Stimulated activated CD4-positive, alpha-beta T cell treated with anti-CD3 and anti-CD28 coated beads, Interleukin-12 subunit alpha, Interleukin-12 subunit beta, amount 100 ng/mL, for 24 hours (primary cell): ENCODE results near the gene MTUS2.

Experiments
- DNase-seq, 2 experiments: peaks; one replicate each; pipeline ENCODE4 v3.0.0-alpha.2; 2020; ENCODE audit warnings: low read depth in 2 of 2

Gene MTUS2

DNA sequence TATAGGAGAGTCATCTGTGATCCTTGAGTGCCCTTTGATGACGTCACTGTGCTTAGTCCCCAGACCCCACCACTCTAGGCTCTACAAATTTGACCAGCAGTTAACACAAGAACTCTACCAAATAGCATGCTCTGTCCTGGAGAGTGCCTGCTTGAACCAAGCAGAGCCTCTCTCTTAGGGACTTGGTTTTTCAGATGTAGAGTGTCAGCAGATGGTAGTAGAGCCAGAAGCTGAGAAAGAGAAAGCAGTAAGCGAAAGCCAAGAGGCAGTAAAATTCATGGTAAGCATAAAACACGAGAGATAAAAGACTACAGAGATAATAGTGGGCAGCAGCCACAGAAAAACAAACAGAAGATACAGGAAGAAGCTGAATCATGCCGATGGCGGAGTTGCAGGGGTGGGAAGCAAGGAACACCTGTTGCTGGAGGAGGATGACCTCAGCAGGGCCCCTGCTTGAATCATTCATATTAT, 582.1 kb downstream of the MTUS2 start:
- no peak for DNase-seq

DNA sequence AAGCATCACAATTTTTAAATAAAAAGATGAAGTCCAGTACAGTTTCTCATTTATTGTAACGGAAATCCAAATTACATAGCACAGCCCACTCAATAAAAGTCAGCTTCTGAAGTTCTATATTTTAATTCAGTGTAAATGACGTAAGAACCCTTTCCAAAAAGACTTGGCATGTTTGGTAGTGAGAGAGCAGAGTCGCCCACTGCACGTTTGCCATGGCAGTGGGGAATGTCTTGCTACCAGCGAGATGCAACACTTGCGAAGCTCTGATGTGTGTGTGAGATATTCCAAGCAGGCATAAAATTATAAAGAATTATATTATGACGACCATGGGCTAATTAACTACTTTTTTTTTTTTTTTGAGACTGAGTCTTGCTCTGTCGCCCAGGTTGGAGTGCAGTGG, 585.3 kb downstream of the MTUS2 start:
- no peak for DNase-seq

DNA sequence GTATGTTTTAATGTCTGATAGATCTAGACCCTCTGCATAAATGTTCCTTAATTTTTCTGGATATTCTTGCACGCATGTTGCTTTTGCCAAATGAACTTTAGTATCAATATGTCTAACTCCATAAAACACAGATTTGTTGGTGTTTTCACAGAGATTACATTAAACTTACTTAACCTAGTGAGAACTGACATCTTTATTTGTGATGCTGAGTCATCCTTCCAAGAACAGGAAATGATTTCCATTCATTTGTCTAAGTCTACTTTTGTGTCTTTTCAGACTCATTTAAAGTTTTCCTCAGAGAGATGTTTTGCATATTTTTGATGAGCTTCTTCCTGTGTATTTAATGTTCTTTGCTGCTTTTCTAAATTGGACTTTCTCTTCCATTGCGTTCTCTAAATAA, 591.3 kb downstream of the MTUS2 start:
- no peak for DNase-seq

DNA sequence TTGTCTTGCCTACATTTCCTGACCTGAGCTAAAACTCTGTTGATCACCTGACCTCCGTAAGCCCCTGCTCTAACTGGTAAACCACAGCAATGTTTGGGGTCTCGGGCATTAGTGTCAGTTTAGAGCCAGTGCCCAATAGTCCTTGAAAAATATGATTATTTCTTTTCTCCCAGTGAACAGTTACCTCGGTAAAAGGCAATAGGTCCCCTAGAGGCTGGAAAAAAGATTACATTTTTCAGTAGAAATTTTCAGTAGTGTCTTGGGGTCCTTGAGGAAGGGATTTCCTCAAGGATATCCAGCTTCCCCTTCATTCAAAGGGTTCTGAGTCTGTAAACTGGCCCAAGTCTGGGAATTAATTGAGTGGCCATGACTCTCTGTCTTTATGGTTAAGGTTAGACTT, 597.9 kb downstream of the MTUS2 start:
- no peak for DNase-seq

DNA sequence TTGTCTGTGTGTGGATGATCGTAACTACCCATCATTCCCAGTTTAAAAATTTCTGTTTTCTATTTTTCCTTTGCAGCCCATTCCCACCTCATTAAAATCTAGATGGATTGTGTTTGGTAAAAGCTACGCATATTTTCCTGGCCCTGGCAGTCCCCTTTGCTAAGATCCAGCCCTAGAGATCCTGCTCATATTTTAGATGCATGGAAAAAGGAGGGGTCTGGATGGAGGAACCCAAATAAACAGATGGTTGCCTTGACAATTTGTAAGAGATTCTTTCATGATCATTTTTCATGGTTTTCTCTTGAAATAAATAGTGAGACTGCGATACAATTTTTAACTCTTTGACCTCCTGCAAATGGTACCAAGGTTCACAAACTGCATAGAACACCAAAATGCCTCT, 601.0 kb downstream of the MTUS2 start:
- no peak for DNase-seq

DNA sequence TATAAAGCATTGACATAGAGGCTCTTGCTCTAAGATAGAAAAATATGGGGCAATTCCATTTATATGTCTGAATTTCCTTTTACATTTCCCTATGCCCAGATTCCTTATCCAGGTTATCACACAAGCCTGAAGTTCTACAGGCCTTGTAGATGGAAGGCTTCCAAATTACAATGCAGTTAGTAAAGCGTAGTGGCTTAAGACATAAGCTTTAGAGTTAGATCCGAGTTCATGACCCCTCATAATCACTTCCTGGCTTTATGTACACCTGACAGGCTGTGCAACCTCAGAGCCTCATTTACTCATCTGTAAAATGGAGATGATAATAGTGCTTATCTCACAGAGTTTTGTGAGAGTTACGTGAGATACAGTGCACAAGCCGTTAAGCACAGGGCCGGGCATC, 601.9 kb downstream of the MTUS2 start:
- no peak for DNase-seq

DNA sequence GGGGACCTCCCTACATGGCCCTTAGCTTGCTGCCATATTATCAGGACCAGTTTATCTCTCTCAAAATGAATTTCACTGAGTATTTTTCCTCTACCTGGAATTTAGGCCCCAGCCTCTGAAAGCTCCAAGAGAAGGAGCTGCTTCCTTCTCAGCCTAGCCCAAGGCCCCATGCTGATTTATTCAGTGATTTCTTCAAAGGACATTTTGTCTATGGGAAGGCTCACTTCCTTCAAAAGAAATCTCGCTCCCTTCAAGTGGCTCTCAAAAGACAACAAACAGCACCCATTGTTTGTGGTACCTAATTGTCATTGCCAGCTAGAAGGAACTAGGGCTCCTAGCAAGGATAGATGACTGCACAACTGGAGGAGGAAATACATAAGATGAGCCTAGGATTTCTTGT, 602.9 kb downstream of the MTUS2 start:
- DNase-seq, result no peak

DNA sequence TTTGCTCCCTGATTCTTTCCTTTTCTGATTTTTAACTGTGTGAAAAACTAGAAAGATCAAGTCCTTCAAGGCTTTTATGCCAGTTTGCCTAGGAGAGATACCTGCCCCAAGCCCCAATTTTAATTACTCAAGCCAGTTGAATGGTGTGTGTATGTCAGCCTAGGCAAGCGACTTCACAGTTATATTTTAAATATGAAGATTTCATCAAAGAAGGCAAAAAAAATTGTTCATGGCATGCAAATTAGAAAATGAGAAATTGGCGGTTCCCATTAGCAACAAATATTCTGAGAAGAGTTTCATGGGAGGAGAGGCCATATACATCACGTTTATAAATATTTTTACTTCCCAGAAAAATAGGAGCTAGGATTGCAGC, 607.8 kb downstream of the MTUS2 start:
- no peak for DNase-seq

DNA sequence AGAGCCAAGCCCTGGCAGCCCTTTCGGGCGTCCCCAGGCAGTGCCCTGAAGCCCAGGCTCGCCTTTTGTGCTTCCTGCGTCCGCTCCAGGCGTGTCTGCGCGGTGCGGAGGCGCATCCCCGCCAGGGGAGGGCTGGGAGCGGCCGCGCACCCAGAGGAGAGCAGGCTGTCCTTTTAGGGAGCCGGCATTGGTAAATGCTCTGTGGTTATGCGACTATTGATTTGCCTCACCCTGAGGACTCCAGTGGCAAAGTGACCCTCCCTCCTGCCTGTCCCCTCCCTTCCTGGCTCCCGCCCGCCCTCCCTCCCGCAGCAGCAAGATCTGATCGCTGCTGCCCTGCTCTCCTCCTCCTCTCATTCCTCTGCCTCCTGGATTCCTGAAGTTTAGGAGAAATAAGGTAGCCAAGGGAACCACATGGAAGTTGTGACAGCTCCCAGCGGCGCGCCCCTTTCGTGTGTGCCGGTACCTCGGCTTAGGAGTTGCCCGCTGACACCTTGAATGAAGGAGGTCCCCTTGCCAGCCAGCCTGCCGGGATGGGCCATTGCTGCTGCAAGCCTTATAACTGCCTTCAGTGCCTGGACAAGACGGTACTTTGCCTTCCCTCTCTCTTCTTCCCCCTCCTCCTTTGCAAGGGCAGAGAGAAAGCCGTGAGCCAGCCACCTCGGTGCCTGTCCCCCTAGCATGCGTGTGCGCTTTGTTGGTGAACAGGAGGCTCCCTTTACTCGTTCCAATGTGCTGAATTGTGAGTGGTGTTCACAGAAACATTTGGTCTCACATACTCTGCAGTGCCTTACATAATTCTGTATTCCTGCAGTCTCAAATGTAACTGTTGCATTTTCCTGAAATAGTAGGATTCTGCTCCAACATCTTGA, 608.4 kb downstream of the MTUS2 start:
- DNase-seq, result no peak

DNA sequence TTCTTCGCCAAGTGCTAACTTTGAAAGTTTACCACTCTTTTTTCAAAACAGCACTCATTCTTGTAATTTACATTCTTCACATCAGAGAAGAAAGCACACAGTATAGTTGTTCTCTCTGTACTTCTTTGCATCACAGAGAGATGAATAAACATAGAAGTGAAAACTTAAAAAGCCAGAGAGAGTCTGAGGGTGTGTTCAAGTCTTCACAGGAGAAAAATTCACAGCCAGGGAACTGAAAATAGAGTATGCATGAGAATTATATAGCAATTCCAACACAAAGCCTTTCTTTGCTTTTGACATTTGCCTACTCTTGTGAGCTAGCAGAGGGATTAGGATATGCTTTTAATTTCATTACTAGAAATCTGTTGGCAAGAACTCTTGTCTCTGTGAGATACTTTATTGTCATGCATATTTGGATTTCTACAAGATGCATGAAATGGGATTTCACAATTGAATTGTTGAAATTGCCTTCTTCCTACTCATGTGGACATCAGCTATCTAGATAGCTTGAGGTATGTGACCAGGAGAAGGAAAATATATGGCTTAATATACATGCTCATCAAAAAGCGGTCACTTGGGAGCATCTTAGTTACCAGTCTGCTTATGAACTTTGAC, 609.3 kb downstream of the MTUS2 start:
- no peak for DNase-seq

DNA sequence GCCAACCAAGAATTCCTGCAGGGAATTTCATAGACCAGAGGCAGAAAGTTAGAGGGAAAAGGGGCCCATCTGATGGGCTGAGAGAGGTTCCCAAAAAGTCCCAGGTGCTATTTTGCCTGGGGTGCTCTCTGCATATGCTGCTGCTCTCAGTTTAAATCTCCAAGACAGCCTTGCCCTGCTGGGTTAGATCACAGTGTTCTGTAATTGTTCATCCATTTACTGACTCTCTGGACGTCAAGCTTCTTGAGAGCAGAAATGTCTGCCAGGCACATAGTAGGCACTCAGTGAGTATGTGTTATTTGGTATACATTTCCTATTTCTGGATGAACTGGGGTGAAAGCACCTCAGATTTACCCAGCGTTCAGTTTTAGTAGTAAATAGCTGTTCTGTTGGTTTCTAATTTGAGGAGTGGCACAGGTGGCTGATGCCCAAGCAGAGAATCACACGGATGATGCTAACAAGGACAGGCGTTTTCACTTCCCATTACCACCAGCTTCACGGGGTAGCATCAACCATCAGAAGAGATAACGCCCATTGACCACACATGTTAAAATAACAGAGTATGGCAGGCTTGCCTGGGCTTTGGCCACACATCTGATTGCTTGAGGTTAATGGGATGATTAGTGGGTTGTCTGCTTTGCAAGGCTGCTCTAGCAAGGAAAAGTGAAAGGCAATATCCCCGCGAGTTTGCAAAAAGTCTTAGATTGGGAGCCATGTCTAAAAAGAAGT, 614.2 kb downstream of the MTUS2 start:
- DNase-seq, result no peak

DNA sequence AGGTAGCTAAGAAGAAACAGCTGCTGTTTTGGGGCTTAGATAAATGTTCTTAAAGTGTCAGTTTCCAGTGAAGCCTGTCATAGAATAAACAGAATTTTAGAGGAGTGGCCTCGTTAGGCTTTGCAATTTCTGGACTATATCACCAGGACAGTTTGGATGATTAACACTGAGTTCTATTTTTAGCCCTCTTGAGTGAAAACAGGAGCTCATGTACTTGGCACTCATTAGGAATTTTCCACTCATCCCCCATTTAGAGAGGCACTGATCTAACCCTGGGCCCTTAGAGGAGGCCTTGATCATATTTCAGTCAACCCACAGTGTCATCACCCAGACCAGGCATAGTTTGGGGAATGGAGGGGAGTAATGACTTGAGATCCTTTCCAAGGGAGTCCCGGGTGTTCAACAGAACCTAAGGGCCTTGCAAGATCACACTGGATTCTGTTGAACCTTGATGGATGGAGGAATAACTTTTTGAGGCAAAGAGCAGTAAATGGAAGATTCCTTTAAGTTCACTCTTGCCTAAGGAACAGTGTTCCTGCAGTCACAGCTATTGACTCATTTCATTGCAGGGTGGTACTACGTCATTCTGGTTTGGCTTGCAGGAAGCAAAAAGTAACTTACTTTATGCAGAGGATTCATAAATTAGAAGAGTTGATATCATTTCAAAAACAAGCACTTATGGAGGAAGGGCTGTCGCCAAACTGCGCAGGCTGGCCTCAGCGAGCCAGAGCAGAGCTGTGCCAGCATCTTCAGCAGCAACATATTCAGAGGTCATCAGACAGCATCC, 615.2 kb downstream of the MTUS2 start:
- DNase-seq, result no peak

DNA sequence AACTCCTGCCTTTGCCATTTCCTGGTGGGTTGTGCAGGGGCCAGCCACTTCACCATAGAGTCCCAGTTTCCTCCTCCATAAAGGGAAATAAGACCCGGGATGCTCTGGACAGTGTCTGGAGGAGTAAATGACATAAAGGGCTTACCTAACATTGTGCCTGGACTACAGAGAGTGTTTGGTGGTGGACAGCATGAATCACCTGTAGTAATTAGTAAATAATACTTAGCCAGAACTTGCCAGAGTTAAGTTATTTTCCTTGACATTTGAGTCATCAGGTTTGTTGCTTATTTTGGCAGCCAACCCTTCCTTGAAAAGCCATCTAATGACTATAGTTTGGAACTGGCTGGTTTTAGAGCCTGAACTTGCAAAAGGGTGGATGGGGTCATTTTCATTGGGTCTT, 616.2 kb downstream of the MTUS2 start:
- DNase-seq, result no peak

DNA sequence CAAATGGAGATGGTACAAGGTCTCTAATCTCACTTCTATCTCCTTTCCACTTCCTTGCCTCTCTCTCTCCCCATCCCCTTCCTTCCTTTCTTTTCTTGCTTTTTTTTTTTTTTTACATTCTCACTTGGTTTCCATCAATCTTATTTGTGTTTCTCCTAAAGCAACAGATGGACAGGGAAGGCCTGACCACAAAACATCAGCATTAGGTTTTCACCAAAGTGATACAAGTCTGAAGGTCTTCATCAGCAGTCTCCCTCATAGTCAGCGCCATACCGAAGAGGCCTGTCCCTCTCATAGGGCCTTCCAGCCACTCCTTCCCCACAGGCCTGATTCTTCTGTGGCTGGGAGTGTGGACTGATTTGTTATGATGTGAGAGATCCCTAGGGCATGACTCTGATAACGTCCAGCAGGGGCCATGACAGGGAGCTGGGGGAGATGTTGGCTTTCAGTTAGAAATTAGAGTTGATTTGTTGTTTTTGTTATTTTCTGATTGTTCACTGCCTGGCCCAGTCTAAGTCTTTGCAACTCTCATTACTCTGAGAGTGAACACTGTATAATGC, 616.7 kb downstream of the MTUS2 start:
- no peak for DNase-seq

DNA sequence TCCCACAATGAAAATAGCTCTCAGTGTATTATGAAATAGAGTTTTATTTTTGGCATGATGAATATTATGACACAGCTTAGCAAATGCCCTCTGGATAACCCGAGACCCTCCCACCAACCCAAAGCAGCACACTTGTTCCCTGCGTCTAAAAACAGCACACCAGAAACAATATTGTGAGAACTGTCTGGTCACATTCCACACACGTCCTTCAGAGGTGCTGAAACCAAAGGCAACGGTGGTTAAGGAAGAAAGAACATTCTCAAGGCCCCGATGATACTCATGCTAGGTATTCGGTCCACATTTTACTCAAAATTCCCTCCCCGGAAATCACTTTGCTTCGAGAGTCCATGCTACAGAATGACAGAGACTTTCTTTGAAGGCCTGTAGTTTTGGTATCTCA, 618.6 kb downstream of the MTUS2 start:
- DNase-seq, result no peak

DNA sequence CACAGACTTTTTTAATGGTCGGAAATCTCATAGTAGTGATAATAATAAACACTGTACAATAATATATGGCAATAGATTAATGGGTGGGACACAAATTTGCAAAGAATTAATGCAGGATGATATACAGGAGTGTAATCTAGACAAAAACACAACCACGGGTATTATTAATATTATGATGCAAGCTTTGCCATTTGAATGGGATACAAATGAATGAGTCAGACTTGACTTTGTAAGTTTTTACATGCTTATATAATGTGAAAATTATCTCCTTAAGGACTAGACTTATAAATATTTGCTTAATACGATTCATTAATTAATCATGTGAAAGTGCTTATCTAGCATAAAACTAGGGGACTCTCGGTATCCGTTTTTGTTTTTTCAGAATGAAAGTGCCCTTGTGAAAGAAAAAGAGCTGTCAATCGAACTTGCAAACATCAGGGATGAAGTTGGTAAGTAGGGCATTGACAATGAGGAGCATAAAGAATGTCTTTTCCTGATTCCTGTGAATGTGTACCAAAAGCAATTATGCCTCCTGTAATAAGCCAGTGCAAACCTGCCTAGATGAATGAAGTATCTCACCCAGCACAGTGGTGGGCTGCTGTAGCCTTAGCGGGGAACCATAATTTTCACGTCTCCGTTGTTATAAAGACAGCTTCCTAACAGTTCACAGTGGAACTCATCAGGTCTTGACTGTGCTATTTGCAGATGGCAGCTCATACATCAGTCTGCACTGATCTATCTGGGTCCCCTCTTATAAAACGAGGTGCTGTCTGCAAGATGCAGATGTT, 619.7 kb downstream of the MTUS2 start:
- no peak for DNase-seq

DNA sequence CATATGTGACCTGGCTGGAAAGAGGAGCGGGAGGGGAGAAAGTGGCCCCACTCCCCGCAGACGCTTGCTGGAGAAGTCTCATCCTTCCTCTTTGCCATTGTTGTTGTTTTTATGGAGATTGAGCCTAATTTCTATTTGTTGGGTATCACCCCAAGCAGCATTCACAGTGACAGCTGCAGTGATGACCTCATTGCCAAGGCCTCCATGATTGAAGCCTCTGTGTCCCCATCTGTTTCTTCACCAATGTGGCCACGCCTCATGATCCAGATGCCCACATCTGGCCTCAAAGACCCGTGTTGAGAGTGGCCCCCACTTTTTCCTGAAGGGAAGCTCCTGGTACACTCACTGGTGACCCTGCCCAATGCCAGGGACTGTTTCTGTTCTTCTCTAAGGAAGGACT, 621.2 kb downstream of the MTUS2 start:
- DNase-seq, result no peak

DNA sequence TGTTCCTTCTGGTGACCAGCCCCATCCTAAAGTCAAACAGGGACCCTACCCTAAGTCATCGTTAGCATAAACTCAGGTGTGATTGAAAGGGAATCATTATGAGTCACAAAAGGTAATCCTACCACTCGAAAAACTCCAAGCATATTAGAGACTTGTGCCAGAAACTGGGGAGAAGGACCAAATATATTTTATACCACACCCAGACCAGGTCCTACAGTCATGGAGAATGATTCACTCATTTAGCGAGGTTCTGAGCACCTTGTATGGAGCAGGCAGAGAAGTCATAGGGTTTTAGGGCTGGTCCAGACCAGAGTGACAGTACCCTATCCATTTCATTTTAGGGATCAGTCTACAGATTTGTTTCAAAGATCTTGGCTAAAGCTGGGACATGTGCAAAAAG, 625.9 kb downstream of the MTUS2 start:
- DNase-seq, result no peak

DNA sequence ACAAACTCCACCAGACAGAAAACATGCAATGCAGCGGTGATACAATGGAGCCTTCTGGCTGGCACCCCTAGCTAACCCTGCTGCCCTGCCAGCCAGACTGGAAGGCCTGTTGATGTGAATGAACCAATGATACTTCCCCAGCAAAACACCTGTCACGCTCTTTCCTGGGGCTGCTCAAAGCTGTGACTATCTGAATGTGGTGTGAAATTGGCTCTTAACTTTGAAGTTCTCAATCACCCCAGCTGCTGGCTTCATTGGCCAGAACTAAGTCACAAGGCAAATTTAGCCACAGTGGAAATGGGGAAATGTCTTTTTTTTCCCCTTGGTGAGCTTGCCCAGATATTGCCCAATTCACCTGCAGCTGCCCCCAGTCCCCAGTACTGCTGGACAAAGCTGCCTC, 628.0 kb downstream of the MTUS2 start:
- no peak for DNase-seq

DNA sequence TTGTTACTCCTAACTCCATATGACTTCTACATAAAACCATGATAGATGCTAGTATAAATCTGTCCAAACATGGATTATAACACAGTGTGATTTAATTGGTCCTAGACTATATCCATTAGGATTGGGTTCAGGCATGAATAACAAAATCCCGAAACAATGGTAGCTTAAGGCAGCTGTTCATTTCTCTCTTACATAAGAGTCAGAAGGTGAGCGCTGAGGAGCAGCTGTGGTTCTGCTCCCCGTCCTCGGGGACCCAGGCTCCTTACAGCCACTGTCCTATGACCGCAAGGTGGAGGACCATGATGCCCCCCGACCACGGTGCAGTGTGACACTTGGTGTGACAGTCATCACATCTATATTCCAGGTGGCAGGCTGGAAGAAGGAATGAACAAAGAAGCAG, 629.6 kb downstream of the MTUS2 start:
- DNase-seq, result no peak

DNA sequence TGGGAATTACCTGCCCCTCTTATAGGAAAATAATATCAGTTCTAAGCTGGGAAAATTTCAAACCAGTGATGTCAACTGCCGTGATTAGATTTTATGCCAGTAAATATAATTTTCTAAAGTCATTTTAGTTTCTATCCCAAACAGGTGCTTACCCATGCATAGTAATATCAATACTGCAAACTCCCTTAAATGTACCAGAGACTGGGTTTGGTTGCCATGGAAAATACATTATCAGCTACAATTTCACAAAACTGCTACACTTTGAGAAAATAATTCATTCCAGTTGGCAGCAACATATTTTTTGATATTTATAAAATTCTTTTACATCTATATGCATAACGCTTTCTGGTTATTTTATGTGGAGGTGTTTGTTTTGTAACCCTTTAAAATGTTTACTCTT, 631.8 kb downstream of the MTUS2 start:
- DNase-seq, result no peak
